ENCODE results near the gene KRT31. TPM values are rescaled to one million over a fixed set of nuclear protein-coding genes. Genes with fewer than 3 reads are reported as not detected.
"Not testable (repeated sequence)": the region's sequence is repeated elsewhere in the genome, so short reads cannot be mapped to it uniquely, and the experiment has no call there.

KRT31 gene
- under 1 TPM in 1 of 5 donors, not detected in 4; 0.32 TPM for polyA plus RNA-seq (ENCODE audit: insufficient read depth in 1 of 5, insufficient read length in 5 of 5, low replicate concordance in 1 of 5)
- long read RNA-seq, donor 1: 0 reads
- long read RNA-seq, donor 2: 0 reads
- long read RNA-seq, donor 3: 0 reads
- long read RNA-seq, donor 4: 0 reads
- long read RNA-seq, donor 5: 0 reads
- long read RNA-seq, donor 6: 0 reads
- long read RNA-seq, donor 7: 0 reads
- long read RNA-seq, donor 8: 0 reads

DNA sequence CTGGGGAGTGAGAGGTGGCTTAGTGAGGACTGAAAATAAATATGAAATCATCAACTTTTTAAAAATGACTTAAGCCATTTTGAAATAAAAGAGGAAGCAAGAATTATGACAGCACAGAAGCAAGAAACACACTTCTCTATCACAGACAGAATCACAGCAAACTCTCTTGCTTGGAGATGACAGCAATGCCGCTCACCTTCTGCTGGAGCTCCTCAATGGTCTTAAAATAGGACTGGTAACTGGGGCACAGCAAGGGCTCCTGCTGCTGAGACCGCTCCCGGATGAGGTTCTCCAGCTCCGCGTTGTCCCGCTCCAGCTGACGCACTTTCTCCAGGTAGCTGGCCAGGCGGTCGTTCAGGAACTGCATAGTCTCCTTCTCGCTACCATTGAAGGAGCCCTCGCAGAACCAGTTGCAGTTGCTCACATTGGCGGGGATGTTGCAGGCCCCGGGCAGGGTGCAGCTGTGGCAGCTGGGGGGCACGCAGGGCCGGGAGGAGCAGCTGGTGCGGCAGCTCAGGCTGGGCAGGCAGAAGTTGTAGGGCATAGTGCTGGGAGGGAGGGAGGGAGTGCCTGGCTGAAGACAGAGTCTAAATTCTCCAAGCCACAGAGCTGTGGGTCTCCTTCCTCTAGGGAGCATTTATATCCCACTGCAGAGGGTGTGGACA, at the start of gene KRT31:
Gene KRT31 (minus strand): TSS at position 613 of the 665 bp plus-strand sequence. CDS start 69 bp downstream, at position 544.
- no peak for DNase-seq

- no peak for DNase-seq
These were observed 49.4 kb upstream of the KRT31 start for GRCh38 chr17:41446806-41447205.

GRCh38 chr17:41444640-41445039, 47.2 kb upstream of the KRT31 start:
- DNase-seq: no peak

DNA sequence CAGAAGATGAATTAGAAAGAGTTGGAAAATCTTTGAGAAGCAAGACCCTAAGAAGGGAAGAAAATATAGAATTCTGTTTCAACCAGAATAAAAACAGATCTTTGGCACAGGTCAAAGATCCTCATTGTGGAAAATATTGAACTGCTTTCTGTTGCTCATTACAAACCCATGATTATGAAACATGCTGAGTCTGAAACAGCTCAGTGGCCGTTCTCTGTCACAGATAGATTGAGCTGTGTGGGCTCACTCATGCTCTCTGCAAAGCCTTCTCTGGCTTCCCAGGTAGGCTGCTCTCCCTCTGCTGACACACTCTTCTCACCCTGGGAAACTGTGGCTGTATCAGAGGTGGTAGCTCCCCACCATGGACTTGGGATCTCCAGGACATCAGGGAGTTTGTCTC, 46.8 kb upstream of the KRT31 start:
- DNase-seq: no peak

DNA sequence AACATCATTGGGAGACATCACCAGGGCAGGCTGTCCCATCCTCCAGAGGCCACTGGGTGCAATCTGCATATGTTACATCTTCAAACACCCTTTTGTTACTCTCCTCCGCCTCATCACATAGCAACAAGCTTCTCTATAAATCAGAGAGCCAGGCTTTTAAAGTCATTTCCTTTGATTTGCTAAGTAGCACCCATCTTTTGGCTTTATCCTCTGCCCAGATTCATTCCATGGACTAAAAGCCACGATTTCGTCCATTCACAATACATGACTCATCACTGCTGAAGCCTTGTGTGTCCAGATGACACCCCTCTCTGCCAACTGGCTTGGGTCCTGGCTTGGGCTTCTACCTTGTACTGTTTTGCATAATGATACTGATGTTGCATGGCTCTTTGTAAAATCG, 45.3 kb upstream of the KRT31 start:
- DNase-seq: no peak

GRCh38 chr17:41440531-41441033, 43.2 kb upstream of the KRT31 start, which contains the start of gene KRT38:
Gene KRT38 (minus strand): TSS chr17:41440983. CDS start chr17:41440921, 62 bp downstream.
- no peak for DNase-seq

DNA sequence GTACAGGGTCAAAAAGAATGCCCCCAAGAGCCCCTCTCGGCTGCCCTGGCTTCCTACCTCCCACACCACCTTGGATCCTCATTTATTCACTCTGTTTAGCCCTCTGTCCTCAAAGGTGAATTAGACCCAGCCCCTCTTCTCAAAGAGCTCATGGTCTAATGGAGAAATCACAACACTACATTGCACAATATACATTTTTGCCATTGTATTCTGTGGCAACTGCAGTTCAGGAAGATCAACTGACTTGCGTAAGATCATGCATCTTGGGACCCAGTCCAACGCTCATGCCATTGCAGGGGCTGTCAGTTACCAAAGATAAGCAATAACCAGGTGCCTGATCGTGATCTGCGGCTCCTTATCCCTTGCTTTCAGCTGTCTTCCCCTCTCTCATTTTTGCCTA, 42.0 kb upstream of the KRT31 start:
- no peak for DNase-seq

DNA sequence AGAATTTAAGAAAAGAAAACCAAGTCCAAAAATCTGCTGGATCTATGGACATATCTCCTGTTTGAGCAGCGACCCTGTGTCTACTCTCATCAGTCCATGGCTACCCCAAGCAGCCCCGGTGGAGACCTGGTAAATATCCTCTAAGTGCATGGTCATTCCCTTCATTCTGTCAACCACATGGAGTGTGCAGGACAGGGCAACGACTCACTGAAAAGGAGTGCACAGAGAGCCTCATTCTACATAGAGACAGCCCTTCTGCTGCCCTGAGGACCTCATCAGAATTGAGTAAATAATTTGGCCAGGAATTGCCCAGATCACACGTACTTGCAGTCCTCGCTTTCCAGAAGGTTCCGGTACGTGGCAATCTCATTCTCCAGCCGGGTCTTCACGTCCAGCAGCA, 40.4 kb upstream of the KRT31 start:
- DNase-seq: no peak

DNA sequence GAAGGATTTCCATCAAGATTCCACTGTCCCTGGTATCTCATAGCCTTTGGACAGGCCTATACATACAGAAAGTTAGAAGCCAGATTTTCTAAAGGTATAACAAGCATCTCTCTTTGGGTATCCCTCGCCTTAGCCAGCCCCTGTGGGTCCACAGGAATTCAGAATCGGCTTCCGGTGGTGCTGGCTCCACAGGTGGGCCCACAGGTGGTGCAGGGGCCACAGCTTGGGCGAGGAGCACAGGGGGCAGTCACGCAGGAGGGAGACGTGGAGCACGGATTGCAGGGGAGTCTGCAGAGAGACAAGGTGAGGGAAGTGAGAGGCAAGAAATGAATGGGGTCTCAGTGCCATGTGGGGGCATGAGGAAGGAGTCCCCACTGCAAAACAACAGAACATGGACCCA, 39.8 kb upstream of the KRT31 start:
- no peak for DNase-seq

- no peak for DNase-seq
These were observed 37.0 kb upstream of the KRT31 start for GRCh38 chr17:41434415-41434814.

DNA sequence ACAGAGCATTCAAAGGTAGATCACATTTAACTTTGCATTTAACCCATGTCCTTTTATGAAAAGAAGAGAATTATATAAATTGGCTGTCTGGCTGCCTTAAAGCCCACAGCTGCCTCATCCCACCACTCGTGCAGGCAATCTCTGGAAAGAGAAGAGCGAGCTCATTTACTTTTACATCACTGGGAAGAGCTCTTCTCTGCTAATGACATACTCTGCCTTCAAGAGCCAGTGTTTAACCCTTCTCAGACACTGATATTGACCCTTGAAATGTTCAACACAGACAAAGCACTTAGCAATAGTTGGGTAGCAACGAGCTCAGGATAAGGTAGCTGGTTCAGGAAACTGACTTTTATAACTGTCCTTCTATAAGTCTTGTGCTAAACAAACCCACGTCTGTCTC, 36.6 kb upstream of the KRT31 start:
- no peak for DNase-seq

DNA sequence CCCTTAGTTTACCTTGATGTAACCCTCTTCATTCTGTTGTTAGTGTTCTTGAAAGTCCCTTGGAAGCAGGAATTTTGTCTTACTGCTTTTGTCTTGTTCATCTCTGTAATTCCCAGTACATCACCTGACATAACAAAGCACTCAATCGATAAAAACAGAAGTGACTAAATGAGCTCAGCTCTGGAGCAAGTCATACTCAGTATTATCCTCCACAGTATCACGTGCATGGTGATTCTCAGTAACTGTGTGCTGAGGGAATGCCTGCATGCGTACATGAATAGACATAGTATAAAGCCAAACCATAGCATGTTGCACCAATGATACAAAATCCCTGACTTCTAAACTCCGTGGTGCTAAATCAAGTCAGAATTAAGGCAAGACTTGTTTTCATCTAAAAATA, 36.2 kb upstream of the KRT31 start:
- DNase-seq: no peak

DNA sequence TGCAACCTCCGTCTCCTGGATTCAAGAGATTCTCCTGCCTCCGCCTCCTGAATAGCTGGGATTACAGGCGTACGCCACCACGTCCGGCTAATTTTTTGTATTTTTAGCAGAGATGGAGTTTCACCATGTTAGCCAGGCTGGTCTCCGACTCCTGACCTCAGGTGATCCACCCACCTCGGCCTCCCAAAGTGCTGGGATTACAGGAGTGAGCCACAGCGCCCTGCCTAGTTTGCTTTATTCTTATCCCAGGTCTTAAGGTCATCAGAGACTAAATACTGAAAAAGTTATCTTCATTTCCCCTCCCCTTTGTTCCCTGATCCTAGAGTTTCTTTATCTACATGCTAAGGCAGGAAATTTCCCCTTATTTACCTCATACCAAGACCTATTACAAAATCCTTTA, 33.0 kb upstream of the KRT31 start:
- DNase-seq: not testable (repeated sequence)

DNA sequence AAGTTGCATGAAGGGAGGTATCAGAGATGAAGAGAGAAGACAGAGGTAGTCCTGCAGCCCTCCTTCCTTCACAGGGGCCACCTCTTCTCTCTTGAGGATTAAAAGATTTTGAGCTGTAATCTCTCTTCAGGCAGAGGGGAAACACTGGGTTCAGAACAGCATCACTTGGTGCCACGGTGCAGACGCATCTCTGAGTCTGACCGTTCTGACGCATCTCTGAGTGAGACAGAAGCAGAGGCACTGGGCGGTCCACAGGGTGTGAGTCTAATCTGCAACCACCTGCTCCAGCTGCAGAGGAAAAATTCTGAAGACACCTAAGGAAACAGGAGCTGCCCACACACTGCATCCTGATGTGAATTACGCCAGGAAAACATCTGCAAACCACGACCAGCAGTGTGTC, 32.3 kb upstream of the KRT31 start:
- DNase-seq: no peak

GRCh38 chr17:41428591-41429291, 31.3 kb upstream of the KRT31 start:
- no peak for DNase-seq

GRCh38 chr17:41424111-41424635, 26.8 kb upstream of the KRT31 start, which contains the start of gene KRT37:
Gene KRT37 (minus strand): TSS chr17:41424585. CDS start chr17:41424523, 62 bp downstream.
- DNase-seq: no peak

GRCh38 chr17:41422586-41422985, 25.2 kb upstream of the KRT31 start:
- DNase-seq: not testable (repeated sequence)

- DNase-seq: no peak
These were observed 24.2 kb upstream of the KRT31 start for GRCh38 chr17:41421617-41422016.

- DNase-seq: no peak
These were observed 23.7 kb upstream of the KRT31 start for GRCh38 chr17:41421116-41421515.

- DNase-seq: no peak
These were observed 22.7 kb upstream of the KRT31 start for GRCh38 chr17:41420134-41420533.

- DNase-seq: no peak
These were observed 22.3 kb upstream of the KRT31 start for GRCh38 chr17:41419716-41420115.

- no peak for DNase-seq
These were observed 20.9 kb upstream of the KRT31 start for GRCh38 chr17:41418116-41418860.
